Neural crest cell (in vitro differentiated cells): Measurements from ENCODE around the gene FAF1. TPM values are rescaled to one million over a fixed set of nuclear protein-coding genes. Genes with fewer than 3 reads are reported as not detected.

Source experiments
- DNase-seq: peaks from one replicate; pipeline ENCODE4 v3.0.0; 2021; ENCODE audit warnings: low read depth, mixed read lengths, low spot score
- H3K27ac Mint-ChIP-seq: one replicate; pipeline ENCODE4 v1.8.0; 2021; ENCODE audit warnings: mild to moderate bottlenecking, mixed read lengths; ENCODE audit not compliant: unreplicated experiment
- H3K27me3 Mint-ChIP-seq: 2 replicates; pipeline ENCODE4 v1.8.0; 2021; ENCODE audit warnings: low read depth, mild to moderate bottlenecking, mixed read lengths
- H3K36me3 Mint-ChIP-seq: 2 replicates; pipeline ENCODE4 v1.8.0; 2021; ENCODE audit warnings: low read depth, mild to moderate bottlenecking, mixed read lengths
- H3K4me1 Mint-ChIP-seq: 2 replicates; pipeline ENCODE4 v1.8.0; 2021; ENCODE audit warnings: mixed read lengths
- H3K4me3 Mint-ChIP-seq: one replicate; pipeline ENCODE4 v1.8.0; 2021; ENCODE audit warnings: mild to moderate bottlenecking, mixed read lengths
- H3K9me3 Mint-ChIP-seq: 2 replicates; pipeline ENCODE4 v1.8.0; 2021; ENCODE audit warnings: mixed read lengths
- total RNA-seq: library from RNA; stranded (reverse); gene quantifications from 2 replicates; pipeline ENCODE4 v1.2.1, GENCODE V29; 2021
- TF ChIP-seq, protein P1 (sequence below): fragments of 200-600 bp; sonication (generic); conservative IDR thresholded peaks from 2 replicates; pipeline ENCODE4 v1.5.0; 2021; ENCODE audit warnings: antibody characterized with exemption, mild to moderate bottlenecking

The FAF1 gene
- total RNA-seq, 1 donor from 2014 or later, result 73.0 TPM

DNA sequence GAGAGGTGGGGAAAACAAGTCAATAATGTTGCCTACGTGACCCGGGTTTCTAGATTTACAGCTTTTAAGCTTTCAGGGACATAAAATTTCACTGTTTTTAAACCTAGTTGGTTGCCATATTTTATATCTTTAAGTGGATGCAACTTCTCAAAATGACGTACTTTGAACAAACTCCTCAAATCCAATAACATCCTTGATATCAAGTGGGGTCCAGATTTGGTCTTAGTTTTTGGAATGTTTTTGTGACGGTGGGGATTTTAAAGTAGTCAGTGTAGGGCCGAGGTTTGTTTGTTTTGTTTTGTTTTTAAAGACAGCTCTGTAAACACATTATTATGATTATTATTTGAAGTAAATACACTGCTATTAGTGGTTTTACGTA, 10.4 kb upstream of the FAF1 start:
- TF ChIP-seq, protein P1, sequence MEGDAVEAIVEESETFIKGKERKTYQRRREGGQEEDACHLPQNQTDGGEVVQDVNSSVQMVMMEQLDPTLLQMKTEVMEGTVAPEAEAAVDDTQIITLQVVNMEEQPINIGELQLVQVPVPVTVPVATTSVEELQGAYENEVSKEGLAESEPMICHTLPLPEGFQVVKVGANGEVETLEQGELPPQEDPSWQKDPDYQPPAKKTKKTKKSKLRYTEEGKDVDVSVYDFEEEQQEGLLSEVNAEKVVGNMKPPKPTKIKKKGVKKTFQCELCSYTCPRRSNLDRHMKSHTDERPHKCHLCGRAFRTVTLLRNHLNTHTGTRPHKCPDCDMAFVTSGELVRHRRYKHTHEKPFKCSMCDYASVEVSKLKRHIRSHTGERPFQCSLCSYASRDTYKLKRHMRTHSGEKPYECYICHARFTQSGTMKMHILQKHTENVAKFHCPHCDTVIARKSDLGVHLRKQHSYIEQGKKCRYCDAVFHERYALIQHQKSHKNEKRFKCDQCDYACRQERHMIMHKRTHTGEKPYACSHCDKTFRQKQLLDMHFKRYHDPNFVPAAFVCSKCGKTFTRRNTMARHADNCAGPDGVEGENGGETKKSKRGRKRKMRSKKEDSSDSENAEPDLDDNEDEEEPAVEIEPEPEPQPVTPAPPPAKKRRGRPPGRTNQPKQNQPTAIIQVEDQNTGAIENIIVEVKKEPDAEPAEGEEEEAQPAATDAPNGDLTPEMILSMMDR, result no peak
- H3K27ac Mint-ChIP-seq, result no peak overlapping the region
- H3K4me1 Mint-ChIP-seq, result peaks cover 14% of the 10 kb centered on the region
- H3K9me3 Mint-ChIP-seq, result no peaks in the 10 kb centered on the region
- H3K4me3 Mint-ChIP-seq, result peak overlapping the region; percentile 88
- peaks cover 92% of the 10 kb centered on the region for H3K27me3 Mint-ChIP-seq
- no peaks in the 10 kb centered on the region for H3K36me3 Mint-ChIP-seq
- no peak for DNase-seq

DNA sequence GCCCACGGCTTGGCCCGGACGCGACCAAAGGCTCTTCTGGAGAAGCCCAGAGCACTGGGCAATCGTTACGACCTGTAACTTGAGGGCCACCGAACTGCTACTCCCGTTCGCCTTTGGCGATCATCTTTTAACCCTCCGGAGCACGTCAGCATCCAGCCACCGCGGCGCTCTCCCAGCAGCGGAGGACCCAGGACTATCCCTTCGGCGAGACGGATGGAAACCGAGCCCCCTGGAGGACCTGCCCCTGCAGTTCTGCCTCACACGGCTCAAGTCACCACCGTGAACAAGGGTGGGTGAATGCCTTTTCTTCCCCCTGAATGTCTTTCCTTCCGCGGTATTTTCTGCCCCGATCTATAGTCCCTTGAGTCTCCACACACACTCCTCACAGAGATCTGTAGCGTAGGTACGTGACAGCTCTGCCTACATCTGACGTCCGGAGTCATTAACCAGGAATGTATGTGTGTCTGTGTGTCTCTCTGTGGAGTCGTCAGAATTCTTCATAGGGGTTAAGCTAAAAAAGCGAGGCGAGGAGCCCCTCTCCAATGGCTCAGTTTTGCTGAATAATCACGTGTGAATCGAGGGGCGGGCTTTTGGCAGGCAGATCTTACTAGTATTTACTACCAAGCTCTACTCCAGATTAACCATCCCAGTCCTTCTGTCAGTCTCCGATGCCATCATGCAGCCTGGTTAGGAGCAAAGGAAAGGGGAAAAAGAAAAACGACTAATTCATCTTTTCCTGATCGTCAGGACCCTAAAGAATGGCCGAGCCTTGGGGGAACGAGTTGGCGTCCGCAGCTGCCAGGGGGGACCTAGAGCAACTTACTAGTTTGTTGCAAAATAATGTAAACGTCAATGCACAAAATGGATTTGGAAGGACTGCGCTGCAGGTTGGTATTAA, 9.8 kb upstream of the FAF1 start, which contains the start of gene CDKN2C:
Gene CDKN2C, plus strand, starts transcription at position 635 of the 898 bp plus-strand sequence. Its CDS starts 124 bp downstream, at position 759.
- Mint-ChIP-seq H3K27me3 (peaks cover 92% of the 10 kb centered on the region), H3K4me3 (peak within 1 kb of the TSS; percentile 93), H3K4me1 (peaks cover 14% of the 10 kb centered on the region), H3K27ac (no peak within 1 kb of the TSS), H3K36me3 (no peaks in the 10 kb centered on the region), H3K9me3 (no peaks in the 10 kb centered on the region)
- TF ChIP-seq, protein P1, result peak; percentile 23
- DNase-seq, result peak; percentile 38

DNA sequence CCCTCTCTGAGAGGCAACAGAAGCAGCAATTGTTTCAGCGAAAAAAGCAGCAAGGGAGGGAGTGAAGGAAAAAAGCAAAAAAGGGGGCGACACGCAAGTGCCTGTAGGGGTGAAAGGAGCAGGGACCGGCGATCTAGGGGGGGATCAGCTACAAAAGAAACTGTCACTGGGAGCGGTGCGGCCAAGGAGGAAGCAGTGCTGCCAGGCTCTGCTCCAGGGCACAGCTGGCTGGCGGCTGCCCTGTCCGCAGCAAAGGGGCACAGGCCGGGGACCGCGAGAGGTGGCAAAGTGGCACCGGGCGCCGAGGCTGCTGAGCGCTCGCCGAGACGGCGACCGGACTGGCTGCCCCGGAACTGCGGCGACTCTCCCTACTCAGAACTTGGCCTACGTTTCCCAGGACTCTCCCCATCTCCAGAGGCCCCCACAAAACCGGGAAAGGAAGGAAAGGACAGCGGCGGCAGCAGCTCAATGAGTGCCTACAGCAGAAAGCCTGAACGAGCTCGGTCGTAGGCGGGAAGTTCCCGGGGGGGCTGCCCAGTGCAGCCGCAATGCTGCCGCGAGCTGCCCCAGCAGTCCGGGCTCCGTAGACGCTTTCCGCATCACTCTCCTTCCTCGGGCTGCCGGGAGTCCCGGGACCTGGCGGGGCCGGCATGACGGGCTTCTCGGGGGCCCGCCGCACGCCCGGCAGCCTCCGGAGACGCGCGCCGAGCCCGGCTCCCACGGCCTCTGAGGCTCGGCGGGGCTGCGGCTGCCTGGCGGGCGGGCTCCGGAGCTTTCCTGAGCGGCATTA, 8.9 kb upstream of the FAF1 start:
- peaks cover 14% of the 10 kb centered on the region for H3K4me1 Mint-ChIP-seq
- peak; percentile 33 for DNase-seq
- H3K27me3 Mint-ChIP-seq, result peaks cover 92% of the 10 kb centered on the region
- H3K4me3 Mint-ChIP-seq, result peak overlapping the region; percentile 93
- no peaks in the 10 kb centered on the region for H3K36me3 Mint-ChIP-seq
- H3K9me3 Mint-ChIP-seq, result no peaks in the 10 kb centered on the region
- H3K27ac Mint-ChIP-seq, result no peak overlapping the region
- TF ChIP-seq, protein P1, result no peak

DNA sequence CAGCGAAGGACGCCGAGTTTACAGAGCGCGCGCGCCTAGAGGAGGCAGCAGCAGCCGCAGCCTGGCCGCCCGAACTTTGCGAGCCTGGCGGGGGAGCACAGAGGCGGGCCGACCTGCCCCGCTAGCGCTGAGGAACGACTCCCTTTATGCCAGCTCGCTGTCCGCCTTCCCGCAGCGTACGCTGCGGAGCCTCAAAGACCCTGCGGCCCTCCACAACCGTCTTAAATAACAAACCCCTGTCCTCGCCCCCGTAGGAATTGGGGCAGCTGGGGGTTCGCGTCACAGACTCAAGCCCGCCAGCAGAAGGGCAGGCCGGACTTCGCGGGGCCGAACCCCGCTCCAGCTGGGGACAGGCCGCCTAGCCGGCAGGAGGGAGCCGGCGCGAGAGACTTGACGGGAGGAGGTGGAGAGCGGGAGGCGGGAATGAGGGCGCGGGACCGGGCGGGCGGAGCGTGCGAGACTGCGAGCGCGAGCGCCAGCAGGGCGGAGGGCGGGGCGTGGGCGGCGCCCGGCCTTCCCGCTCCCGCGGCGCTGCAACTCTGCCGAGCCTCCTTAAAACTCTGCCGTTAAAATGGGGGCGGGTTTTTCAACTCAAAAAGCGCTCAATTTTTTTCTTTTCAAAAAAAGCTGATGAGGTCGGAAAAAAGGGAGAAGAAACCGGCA, 8.2 kb upstream of the FAF1 start:
- Mint-ChIP-seq H3K36me3 (no peaks in the 10 kb centered on the region), H3K27ac (peak overlapping the region; percentile 6), H3K4me1 (peaks cover 14% of the 10 kb centered on the region), H3K27me3 (peaks cover 90% of the 10 kb centered on the region), H3K9me3 (no peaks in the 10 kb centered on the region), H3K4me3 (peak overlapping the region; percentile 93)
- peak; percentile 69 for DNase-seq
- TF ChIP-seq, protein P1, result peak; percentile 57
